NCI-H2196 (cell line): ENCODE measurements around the gene UBB.

Source experiments
- DNase-seq: peaks from one replicate; lab custom pipeline; 2025; ENCODE audit not compliant: unreplicated experiment; lab: John Stamatoyannopoulos, UW

Gene UBB

DNA sequence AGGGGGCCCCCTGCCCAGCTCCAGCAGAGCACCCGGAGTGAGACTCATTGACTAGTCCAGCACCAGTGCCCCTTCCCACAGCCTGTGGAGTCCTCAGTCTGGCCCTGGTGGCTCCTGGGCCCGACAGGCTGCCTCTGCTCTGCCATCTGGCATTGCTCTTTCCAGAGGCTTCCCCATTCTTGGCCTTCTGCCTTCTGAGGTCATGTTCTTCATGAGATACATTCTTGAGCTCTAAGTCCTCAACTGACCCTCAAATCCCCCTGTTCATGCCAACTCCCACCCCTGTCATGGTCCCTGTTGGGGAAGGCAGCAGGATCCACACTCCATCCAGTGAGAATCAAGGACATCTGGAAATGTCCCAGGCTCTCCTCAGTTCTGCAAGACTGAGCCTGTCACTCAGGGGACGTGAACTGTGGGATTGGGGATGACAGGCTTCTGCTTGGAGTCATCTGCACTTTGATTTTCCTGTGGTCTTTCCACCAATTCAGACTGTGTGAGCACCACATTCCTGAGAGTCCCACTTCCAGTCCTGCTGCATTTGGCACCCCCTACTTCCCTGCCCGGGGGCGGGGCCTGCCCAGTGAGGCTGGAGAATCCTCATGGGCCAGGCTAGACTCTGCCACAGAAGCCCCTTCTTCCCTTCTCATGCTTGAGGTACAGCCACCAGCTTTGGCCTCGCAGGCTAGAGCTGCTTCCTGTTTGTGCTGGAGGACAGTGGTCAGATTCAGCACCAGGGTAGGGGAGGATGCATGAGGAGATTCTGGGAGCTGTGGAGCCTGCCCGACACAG lies 37.2 kb downstream of the UBB start:
- DNase-seq = no peak

DNA sequence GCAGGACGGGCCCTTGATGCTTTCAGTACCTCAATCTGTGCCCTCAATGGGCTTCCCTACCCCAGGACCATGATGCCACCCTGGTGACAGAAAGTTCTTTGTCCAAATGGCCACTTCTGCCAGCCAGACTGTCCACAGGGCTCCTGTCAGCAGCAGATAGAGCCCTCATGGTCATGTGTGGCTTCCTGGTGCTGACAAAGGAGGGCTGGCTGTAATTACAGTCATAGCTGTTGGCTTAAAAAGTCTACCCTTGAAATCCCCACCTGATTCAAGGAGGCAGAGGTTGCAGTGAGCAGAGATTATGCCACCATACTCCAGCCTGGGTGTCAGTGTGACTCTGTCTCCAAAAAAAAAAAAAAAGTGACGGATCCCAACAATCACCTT lies 37.8 kb downstream of the UBB start:
- no peak for DNase-seq

- DNase-seq = no peak
These were observed 38.4 kb downstream of the UBB start for GRCh38 chr17:16419074-16419928.

DNA sequence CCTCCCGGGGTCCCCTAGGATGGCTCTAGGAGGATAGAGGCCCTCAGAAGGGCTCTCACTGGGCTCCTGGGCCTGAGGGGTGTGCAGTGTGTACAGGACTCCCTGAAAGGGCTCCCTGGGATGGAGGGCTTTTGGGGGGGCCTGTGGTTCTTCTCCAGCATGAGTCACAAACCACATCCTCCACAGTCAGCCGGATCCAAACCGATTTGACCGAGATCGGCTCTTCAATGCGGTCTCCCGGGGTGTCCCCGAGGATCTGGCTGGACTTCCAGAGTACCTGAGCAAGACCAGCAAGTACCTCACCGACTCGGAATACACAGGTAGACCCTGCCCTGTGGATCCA lies 39.0 kb downstream of the UBB start:
- no peak for DNase-seq

DNA sequence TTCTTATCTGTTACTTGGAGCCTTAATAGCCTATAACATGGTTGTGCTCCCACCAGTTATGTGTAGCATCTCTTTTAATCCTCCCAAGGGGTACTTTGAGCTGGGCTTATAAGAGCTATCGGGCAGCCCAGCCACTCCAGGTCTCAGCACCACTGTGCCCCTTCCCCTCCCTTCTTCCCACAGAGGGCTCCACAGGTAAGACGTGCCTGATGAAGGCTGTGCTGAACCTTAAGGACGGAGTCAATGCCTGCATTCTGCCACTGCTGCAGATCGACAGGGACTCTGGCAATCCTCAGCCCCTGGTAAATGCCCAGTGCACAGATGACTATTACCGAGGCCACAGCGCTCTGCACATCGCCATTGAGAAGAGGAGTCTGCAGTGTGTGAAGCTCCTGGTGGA lies 41.5 kb downstream of the UBB start:
- no peak for DNase-seq

DNA sequence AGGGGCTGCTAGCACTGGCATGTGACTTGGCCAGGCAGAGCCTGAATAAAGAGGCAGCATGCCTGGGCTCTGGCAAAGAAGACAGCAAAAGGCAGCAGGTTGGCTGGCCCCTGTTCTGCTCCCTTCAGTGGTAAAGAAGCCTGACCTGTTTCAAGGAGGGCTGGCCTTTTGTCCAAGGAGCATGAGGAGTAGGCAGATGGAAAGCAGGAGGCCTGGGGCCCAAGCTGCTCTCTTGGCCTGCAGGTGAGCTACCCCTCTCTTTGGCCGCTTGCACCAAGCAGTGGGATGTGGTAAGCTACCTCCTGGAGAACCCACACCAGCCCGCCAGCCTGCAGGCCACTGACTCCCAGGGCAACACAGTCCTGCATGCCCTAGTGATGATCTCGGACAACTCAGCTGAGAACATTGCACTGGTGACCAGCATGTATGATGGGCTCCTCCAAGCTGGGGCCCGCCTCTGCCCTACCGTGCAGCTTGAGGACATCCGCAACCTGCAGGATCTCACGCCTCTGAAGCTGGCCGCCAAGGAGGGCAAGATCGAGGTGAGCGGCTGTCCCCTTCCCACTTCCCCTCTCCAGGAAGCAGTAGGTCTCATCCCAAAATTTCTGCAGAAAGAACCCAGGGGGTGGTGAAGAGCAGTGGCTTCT lies 42.5 kb downstream of the UBB start:
- no peak for DNase-seq

DNA sequence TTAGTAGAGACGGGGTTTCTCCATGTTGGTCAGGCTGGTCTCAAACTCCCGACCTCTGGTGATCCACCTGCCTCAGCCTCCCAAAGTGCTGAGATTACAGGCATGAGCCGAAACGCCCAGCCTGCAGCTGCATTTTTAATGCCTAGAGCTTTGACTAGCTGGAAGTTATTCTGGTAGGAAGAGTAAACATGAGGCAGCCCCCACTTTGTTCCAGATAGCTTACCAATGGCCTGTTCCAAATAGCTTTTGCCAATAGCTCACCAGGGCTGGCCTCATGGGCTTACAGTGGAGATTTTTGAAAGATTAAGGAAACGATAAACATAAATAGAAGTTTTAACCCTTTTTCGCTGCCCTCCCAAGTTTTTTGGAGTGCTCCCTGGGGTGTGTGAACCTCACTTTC lies 44.3 kb downstream of the UBB start:
- no peak for DNase-seq

DNA sequence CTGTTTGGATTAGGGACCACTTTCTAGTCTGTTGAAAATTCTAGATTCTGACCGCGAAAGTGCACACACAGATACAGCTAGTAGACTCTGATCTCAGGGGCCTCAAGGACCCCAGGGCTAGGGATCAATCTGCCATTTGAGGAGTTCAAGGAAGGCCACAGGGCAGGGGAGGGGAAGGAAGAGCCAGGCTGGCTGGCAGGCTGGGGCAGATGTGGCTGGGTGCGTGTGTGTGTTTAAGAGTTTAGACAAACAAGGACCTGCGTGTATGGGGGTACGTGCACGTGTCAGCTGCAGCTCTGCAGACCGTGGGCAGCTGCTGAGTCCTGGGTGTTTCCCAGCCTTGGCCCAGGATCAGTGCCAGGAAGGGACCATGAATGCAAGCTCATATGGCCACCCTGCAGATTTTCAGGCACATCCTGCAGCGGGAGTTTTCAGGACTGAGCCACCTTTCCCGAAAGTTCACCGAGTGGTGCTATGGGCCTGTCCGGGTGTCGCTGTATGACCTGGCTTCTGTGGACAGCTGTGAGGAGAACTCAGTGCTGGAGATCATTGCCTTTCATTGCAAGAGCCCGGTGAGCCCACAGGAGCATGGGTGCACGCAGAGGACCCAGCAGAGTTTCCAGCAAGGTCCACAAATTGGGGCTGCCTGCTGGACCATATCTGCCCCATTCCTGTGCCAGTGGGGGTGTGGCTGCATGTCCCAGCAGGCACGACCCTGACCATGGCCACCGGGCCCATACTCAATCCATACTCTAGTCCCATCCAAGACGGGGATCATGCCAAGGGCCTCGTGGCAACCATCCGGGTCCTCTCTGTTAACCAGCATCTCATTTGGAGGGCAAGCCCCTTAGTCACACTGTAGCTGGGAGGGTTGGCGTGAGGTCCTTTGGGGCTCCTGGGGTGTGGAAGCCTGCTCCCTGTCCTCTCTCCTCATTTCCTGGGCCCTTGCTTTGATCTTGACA lies 45.1 kb downstream of the UBB start:
- DNase-seq = no peak

- no peak for DNase-seq
These were observed 46.1 kb downstream of the UBB start for GRCh38 chr17:16427020-16427419.

GRCh38 chr17:16428098-16428882 lies 47.4 kb downstream of the UBB start:
- DNase-seq = no peak

GRCh38 chr17:16429083-16429482 lies 48.2 kb downstream of the UBB start:
- no peak for DNase-seq

- no peak for DNase-seq
These were observed 49.8 kb downstream of the UBB start for GRCh38 chr17:16430650-16431049.

DNA sequence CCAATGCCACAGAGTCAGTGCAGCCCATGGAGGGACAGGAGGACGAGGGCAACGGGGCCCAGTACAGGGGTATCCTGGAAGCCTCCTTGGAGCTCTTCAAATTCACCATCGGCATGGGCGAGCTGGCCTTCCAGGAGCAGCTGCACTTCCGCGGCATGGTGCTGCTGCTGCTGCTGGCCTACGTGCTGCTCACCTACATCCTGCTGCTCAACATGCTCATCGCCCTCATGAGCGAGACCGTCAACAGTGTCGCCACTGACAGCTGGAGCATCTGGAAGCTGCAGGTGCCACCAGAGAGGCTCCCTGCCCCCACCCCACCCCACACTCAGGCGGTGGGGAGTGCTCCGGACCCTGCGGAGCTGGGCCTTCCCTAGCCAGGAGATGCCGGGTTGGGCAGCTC lies 51.1 kb downstream of the UBB start:
- no peak for DNase-seq
